ENCODE data around the gene SLC44A1. TPM values are rescaled to one million over a fixed set of nuclear protein-coding genes. Genes with fewer than 3 reads are reported as not detected.
"Not testable (repeated sequence)": the region's sequence is repeated elsewhere in the genome, so short reads cannot be mapped to it uniquely, and the experiment has no call there.

SLC44A1 gene
- polyA plus RNA-seq, 3 donors, result 10.8 to 16.6 (median 11.6) TPM

- no peak overlapping the region for H3K27ac ChIP-seq (ENCODE audit: low read depth, low read length)
These were observed 15.5 kb downstream of the SLC44A1 start for GRCh38 chr9:105259731-105260612.

GRCh38 chr9:105262497-105262896 is 18.0 kb downstream of the SLC44A1 start:
- no peak overlapping the region for H3K27ac ChIP-seq (ENCODE audit: low read depth, low read length)
- WGBS, 3 donors, result 89 to 97% (median 95%) methylated on average over 2 of the region's 2 CpGs

- 59 to 85% (median 61%) methylated on average over 4 of the region's 4 CpGs for WGBS, 3 donors
- no peak overlapping the region for H3K27ac ChIP-seq (ENCODE audit: low read depth, low read length)
These were observed 19.9 kb downstream of the SLC44A1 start for GRCh38 chr9:105264380-105264779.

DNA sequence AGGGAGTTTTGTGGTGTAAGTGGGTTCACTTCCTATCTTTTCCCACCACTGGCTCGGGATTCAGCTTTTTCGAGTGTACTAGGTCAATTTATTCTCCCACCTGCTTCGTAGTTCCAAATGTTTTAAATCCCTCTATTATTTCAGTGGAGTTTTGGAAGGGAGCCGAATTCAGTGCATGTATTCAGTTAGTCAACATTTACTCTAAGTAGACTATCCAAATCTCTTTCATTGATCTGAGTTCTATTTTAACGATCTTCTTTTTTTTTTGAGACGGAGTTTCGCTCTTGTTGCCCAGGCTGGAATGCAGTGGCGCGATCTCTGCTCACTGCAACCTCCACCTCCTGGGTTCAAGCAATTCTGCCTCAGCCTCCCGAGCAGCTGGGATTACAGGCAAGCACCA is 23.8 kb downstream of the SLC44A1 start:
- WGBS, 3 donors, result 75 to 98% (median 94%) methylated on average over 10 of the region's 10 CpGs
- not testable (repeated sequence) for H3K27ac ChIP-seq (ENCODE audit: low read depth, low read length)

GRCh38 chr9:105269593-105269992 is 25.1 kb downstream of the SLC44A1 start:
- no peak overlapping the region for H3K27ac ChIP-seq (ENCODE audit: low read depth, low read length)
- 82 to 96% (median 91%) methylated on average over 2 of the region's 2 CpGs for WGBS, 3 donors

DNA sequence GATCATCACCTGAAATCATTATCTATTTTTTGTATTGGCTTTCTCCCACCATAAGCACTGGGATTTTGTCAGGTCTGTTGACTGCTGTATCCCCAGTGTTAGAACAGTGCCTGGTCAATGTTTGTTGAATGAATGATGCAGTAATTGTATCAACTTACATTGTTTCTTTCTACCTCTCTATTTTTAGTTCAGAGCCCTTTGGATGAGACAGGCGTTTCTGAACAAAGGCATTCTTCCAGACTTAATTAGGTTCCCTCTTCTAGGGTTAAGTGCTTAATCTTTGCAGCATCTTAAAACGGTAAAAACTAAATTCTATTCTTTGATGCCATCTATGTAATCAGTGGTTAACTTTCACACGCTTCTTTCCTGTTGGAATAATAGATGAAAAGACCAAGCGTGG is 26.3 kb downstream of the SLC44A1 start:
- WGBS, 3 donors, result 59 to 75% (median 63%) methylated on average over 4 of the region's 4 CpGs
- no peak overlapping the region for H3K27ac ChIP-seq (ENCODE audit: low read depth, low read length)

- WGBS, 3 donors, result 89 to 100% (median 94%) methylated on average over 1 of the region's 1 CpG
- H3K27ac ChIP-seq (ENCODE audit: low read depth, low read length), result no peak overlapping the region
These were observed 29.3 kb downstream of the SLC44A1 start for GRCh38 chr9:105273731-105274130.

- no peak overlapping the region for H3K27ac ChIP-seq (ENCODE audit: low read depth, low read length)
- 77 to 92% (median 86%) methylated on average over 1 of the region's 1 CpG for WGBS, 3 donors
These were observed 30.7 kb downstream of the SLC44A1 start for GRCh38 chr9:105275111-105275510.

GRCh38 chr9:105275938-105276337 is 31.5 kb downstream of the SLC44A1 start:
- no peak overlapping the region for H3K27ac ChIP-seq (ENCODE audit: low read depth, low read length)
- WGBS, 3 donors, result 76 to 91% (median 89%) methylated on average over 6 of the region's 6 CpGs

- WGBS, 3 donors, result 56 to 94% (median 91%) methylated on average over 4 of the region's 4 CpGs
These were observed 34.3 kb downstream of the SLC44A1 start for GRCh38 chr9:105278751-105279150.

DNA sequence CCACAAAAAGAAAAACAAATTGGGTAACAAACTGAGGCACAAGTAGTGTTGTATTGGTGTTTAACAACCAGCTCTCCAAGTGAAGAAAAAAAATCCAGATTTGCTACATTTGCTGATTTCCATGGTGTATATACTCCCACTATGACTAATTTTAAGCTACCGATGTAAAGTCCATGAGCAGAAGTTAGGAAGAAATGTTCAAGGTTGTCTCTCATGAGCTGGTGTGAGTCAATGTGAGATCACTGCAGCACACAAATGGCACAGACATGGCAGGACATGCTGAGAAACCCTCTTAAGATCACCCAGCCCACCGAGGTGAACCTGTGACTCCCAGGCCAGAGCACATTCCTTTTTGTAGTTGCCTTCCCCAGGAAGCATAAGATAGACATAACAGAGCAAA is 36.2 kb downstream of the SLC44A1 start:
- H3K27ac ChIP-seq (ENCODE audit: low read depth, low read length), result no peak overlapping the region
- WGBS, 3 donors, result 87 to 94% (median 90%) methylated on average over 2 of the region's 2 CpGs

More at GRCh38 chr9:105278751-105279150, 34.3 kb downstream of the SLC44A1 start:
- H3K27ac ChIP-seq (ENCODE audit: low read depth, low read length), result no peak overlapping the region

- WGBS, 3 donors, result 93 to 98% (median 96%) methylated on average over 4 of the region's 4 CpGs
These were observed 36.8 kb downstream of the SLC44A1 start for GRCh38 chr9:105281272-105281671.

DNA sequence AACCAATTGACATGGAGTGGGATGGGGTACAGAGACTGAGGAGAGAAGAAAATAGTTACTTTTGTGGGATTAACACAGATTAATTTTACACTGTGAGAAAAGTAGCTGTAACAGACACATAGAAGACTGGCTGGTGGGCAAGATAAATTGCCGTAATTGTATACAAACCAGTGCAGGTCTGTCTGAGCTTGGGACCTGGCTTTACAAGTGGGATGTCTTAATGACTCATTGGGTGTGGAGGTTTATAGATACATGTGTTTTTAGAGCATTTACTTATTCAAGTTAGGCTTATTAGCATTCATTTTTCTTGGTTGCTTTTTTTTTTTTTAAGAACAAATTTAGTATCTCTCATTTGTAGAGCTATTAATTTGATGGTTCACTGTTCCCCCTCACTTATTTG is 37.5 kb downstream of the SLC44A1 start:
- WGBS, 3 donors, result 90 to 100% (median 97%) methylated on average over 1 of the region's 1 CpG
- no peak overlapping the region for H3K27ac ChIP-seq (ENCODE audit: low read depth, low read length)

More at GRCh38 chr9:105281272-105281671, 36.8 kb downstream of the SLC44A1 start:
- no peak overlapping the region for H3K27ac ChIP-seq (ENCODE audit: low read depth, low read length)

DNA sequence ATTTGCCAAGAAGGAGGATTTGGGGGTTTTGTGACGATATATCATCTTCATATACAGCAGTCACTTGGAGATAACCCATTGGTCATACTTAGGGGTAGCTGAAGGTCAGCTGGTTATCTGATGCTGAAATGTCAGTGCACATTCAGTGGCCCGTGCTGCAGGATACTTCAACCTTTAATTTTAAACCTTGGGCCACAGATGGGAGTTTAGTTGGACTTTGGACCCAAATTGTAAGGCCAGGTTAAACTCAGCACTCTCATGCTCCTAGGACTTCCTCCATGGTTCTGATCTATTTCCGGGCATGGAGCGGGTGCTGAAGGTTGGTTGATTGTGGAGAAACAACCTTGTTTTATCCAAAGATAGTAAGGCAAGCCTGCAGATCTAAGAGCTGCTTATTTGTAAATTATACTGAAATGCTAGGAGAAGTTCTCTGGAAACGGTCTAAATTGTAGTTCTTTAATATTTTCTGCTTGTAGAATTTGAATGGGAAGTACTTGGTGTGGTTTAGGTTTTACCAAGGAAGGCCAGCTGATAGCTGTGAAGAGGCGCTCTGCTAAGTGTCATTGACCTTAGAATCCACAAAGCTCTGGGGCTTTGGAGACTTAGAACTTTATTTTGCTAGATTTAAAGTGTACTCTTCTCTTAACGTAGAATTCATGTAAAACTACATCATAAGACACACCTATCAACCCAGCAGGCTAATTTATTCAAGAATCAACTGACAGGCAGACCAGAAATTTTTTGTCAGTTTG is 38.6 kb downstream of the SLC44A1 start:
- WGBS, 3 donors, result 77 to 87% (median 83%) methylated on average over 7 of the region's 7 CpGs
- H3K27ac ChIP-seq (ENCODE audit: low read depth, low read length), result no peak overlapping the region

- WGBS, 3 donors, result 83 to 89% (median 86%) methylated on average over 1 of the region's 1 CpG
- no peak overlapping the region for H3K27ac ChIP-seq (ENCODE audit: low read depth, low read length)
These were observed 39.3 kb downstream of the SLC44A1 start for GRCh38 chr9:105283795-105284194.

DNA sequence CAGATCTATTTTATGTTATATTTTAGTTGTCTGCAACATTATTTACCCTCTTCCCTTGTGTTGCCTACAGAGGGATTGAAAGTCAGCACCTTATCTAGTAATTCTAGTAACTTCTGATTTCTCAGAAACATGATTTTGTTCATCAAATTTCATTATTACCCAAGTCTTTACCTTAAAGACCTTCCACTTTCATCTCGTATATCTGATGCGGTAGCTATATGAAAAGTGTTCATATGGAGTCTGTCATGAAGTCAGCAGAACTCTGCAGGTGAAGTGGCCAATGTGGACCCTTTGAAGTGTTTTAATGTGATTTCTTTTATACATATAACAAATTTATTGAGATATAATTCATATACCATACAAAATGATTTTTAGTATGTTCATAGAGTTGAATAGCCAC is 40.0 kb downstream of the SLC44A1 start:
- 75 to 96% (median 94%) methylated on average over 2 of the region's 2 CpGs for WGBS, 3 donors
- no peak overlapping the region for H3K27ac ChIP-seq (ENCODE audit: low read depth, low read length)

DNA sequence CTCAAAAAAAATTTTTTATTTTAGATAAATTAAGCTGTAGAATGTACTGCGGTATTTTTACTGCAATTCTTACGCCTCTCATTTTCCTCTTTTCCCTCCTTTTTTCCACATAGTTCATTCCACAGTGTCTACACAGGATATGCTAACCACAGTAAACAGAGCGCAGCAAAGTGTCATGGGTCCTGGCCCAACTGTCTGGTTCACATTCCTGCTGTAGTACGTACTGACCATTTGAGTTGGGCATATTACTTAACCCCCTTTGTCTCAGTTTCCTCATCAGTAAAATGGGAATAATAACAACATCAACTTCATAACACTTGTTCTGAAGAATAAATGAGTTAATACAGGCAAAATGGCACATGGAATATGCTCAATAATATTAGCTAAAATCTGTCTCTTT is 41.6 kb downstream of the SLC44A1 start:
- no peak overlapping the region for H3K27ac ChIP-seq (ENCODE audit: low read depth, low read length)
- 85 to 97% (median 88%) methylated on average over 4 of the region's 4 CpGs for WGBS, 3 donors

GRCh38 chr9:105289305-105289704 is 44.9 kb downstream of the SLC44A1 start:
- H3K27ac ChIP-seq (ENCODE audit: low read depth, low read length), result no peak overlapping the region
- WGBS, 3 donors, result 96 to 97% (median 96%) methylated on average over 3 of the region's 3 CpGs

DNA sequence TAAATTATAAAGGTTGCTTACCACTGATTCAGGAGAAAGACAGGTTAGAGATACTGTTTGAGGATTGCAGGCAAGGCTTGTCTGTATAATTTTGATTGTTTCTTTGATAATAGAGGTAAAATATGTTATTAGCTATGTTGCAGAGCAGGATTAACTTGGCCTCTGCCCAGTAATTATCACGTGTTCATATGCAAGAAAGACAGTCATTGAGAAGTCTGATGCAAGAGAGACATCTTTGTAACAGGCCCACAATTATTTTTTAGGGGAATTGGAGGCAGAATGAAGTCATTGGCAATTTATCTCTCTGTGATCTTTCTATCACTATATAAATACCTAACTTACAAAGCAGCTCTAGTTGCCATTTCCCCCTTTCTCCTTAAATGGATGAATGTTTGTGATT is 46.0 kb downstream of the SLC44A1 start:
- 32 to 37% (median 35%) methylated on average over 1 of the region's 1 CpG for WGBS, 3 donors
- H3K27ac ChIP-seq (ENCODE audit: low read depth, low read length), result no peak overlapping the region
